Left lung (tissue), 10 donors: ENCODE measurements around the gene TMEM91. TPM values are rescaled to one million over a fixed set of nuclear protein-coding genes. Genes with fewer than 3 reads are reported as not detected.

Source experiments
- ATAC-seq: fragments of 200-7000 bp; cut with Tn5 transposase; one replicate; pipeline ENCODE4 v1.9.1; 2020; ENCODE audit warnings: moderate library complexity
- DNase-seq, 4 donors: peaks; one replicate each; pipeline ENCODE4 v3.0.0-alpha.2; 2013 to 2020
- H3K27ac ChIP-seq, 2 donors: fragments of 200-600 bp; sonication (generic) in 1 of 2; one replicate each; pipeline versions ENCODE4 v1.5.0 to v1.8.0; 2020 to 2021
- H3K27me3 ChIP-seq, 2 donors: fragments of 200-600 bp; sonication (generic) in 1 of 2; one replicate each; pipeline versions ENCODE4 v1.5.0 to v1.8.0; 2020 to 2021
- H3K36me3 ChIP-seq, 2 donors: fragments of 200-600 bp; sonication (generic) in 1 of 2; one replicate each; pipeline versions ENCODE4 v1.5.0 to v1.8.0; 2020 to 2021
- H3K4me1 ChIP-seq, 2 donors: fragments of 200-600 bp; one replicate each; pipeline ENCODE4 v1.8.0; 2021
- H3K4me3 ChIP-seq, 2 donors: fragments of 200-600 bp; sonication (generic) in 1 of 2; one replicate each; pipeline versions ENCODE4 v1.5.0 to v1.8.0; 2020 to 2021; ENCODE audit warnings: mild to moderate bottlenecking in 1 of 2
- H3K9me3 ChIP-seq, 2 donors: fragments of 200-600 bp; sonication (generic) in 1 of 2; one replicate each; pipeline versions ENCODE4 v1.5.0 to v1.8.0; 2020 to 2021
- CTCF ChIP-seq, 2 donors: fragments of 200-600 bp; sonication (generic) in 1 of 2; IDR thresholded peaks; one replicate each; pipeline versions ENCODE4 v1.5.0 to v1.8.0; 2021; ENCODE audit warnings: antibody characterized with exemption in 2 of 2
- intact Hi-C, 2 donors: fragments of 100-400 bp; cut with DNase I; formaldehyde crosslinking; loops; one replicate each; pipeline versions ENCODE4 v1.11.2 to v1.14.2; 2022
- polyA plus RNA-seq, 6 donors: library from polyadenylated mRNA; unstranded; fragments of 120-200 nt; gene quantifications; one replicate each; pipeline ENCODE4 v1.2.1, GENCODE V29; 2013; ENCODE audit not compliant: insufficient read length in 6 of 6
- total RNA-seq, 2 donors: library from RNA; stranded (reverse); fragmentation: NEBNext Ultra II Directional; extraction: Animal tissue kit (Norgen Biotek cat#: 25700); gene quantifications; one replicate each; pipeline ENCODE4 v1.2.1, GENCODE V29; 2021
- donor health status: DM: no; HTN: yes; CAD: no.
- donor health status: DM: no; HTN: no; CAD: no.

Gene TMEM91
- total and polyA plus RNA-seq, 8 donors, result 10.1 to 22.0 (median 17.1) TPM

GRCh38 chr19:41431426-41432386 is 55.4 kb downstream of the TMEM91 start:
- no peaks in the 10 kb centered on the region for H3K27me3 ChIP-seq
- DNase-seq (peak in 1 of 4 donors; percentile 67), ATAC-seq (no peak)
- intact Hi-C loops, result no loop called here
- peaks cover 0 to 51% of the 10 kb centered on the region in 2 donors for H3K36me3 ChIP-seq
- no peaks in the 10 kb centered on the region for H3K9me3 ChIP-seq
- no peak overlapping the region for H3K4me3 ChIP-seq
- peaks cover 10 to 37% of the 10 kb centered on the region in 2 donors for H3K4me1 ChIP-seq
- TF ChIP-seq CTCF (IDR thresholded peaks at IDR 0.05), result peak in 1 of 2 donors; percentile 25
- peak overlapping the region in 1 of 2 donors; percentile 34 for H3K27ac ChIP-seq

- Histone ChIP-seq H3K4me3 (no peak overlapping the region), H3K27ac (no peak overlapping the region), H3K4me1 (peaks cover 6 to 23% of the 10 kb centered on the region in 2 donors), H3K9me3 (no peaks in the 10 kb centered on the region), H3K36me3 (peaks cover 0 to 63% of the 10 kb centered on the region in 2 donors), H3K27me3 (no peaks in the 10 kb centered on the region)
- no peak for TF ChIP-seq CTCF (IDR thresholded peaks at IDR 0.05)
- intact Hi-C loops, result no loop called here
- peak in 1 of 4 donors; percentile 47 for DNase-seq
- ATAC-seq, result no peak
Observed at GRCh38 chr19:41433171-41433570, 56.8 kb downstream of the TMEM91 start.

Other genes with a start within 250 kb of the TMEM91 start
- 10 to 100 TPM; 12.5 to 22.5 TPM for gene CYP2S1, start 183.3 kb upstream of the TMEM91 start, total RNA-seq
- gene CYP2S1, start 183.3 kb upstream of the TMEM91 start, polyA plus RNA-seq, result 1 to 10 TPM; 2.6 to 5.8 (median 3.5) TPM
- 10 to 100 TPM; 35.2 to 48.2 TPM for gene AXL, start 157.3 kb upstream of the TMEM91 start, total RNA-seq
- gene AXL, start 157.3 kb upstream of the TMEM91 start, polyA plus RNA-seq, result 10 to 100 TPM; 30.4 to 40.5 (median 33.4) TPM
- 100 to 1,000 TPM; 168 to 174 TPM for gene HNRNPUL1, start 112.2 kb upstream of the TMEM91 start, total RNA-seq
- 100 to 1,000 TPM; 209 to 240 (median 228) TPM for gene HNRNPUL1, start 112.2 kb upstream of the TMEM91 start, polyA plus RNA-seq
- gene CCDC97, start 66.4 kb upstream of the TMEM91 start, total RNA-seq, result 10 to 100 TPM; 25.3 to 30.2 TPM
- gene CCDC97, start 66.4 kb upstream of the TMEM91 start, polyA plus RNA-seq, result 10 to 100 TPM; 27.1 to 36.9 (median 34.3) TPM
- gene TGFB1, start 22.6 kb upstream of the TMEM91 start, total RNA-seq, result 10 to 100 TPM; 73.1 to 98.0 TPM
- gene TGFB1, start 22.6 kb upstream of the TMEM91 start, polyA plus RNA-seq, result 10 to 100 TPM; 29.8 to 46.6 (median 37.7) TPM
- gene B9D2, start 12.4 kb upstream of the TMEM91 start, total RNA-seq, result 1 to 10 TPM; 7.8 to 8.8 TPM
- 1 to 10 TPM; 6.6 to 8.6 (median 7.5) TPM for gene B9D2, start 12.4 kb upstream of the TMEM91 start, polyA plus RNA-seq
- gene EXOSC5, start 20.8 kb downstream of the TMEM91 start, total RNA-seq, result 10 to 100 TPM; 10.3 to 17.4 TPM
- gene EXOSC5, start 20.8 kb downstream of the TMEM91 start, polyA plus RNA-seq, result 10 to 100 TPM; 13.9 to 19.5 (median 15.2) TPM
- gene BCKDHA, start 21.3 kb downstream of the TMEM91 start, total RNA-seq, result 10 to 100 TPM; 12.1 to 17.8 TPM
- 10 to 100 TPM; 30.0 to 35.4 (median 32.4) TPM for gene BCKDHA, start 21.3 kb downstream of the TMEM91 start, polyA plus RNA-seq
- gene B3GNT8, start 50.8 kb downstream of the TMEM91 start, total RNA-seq, result 10 to 100 TPM; 21.8 to 41.5 TPM
- gene B3GNT8, start 50.8 kb downstream of the TMEM91 start, polyA plus RNA-seq, result 1 to 10 TPM; 2.5 to 9.6 (median 5.1) TPM
- gene DMAC2, start 63.4 kb downstream of the TMEM91 start, total RNA-seq, result 10 to 100 TPM; 58.3 to 58.5 TPM
- gene DMAC2, start 63.4 kb downstream of the TMEM91 start, polyA plus RNA-seq, result 10 to 100 TPM; 48.4 to 64.6 (median 58.4) TPM
- not detected for gene ERICH4, start 66.6 kb downstream of the TMEM91 start, total RNA-seq
- gene ERICH4, start 66.6 kb downstream of the TMEM91 start, polyA plus RNA-seq, result 1 to 10 TPM in 1 of 6 donors, under 1 TPM in 5; 0.55 to 1.1 (median 0.79) TPM
- 1 to 10 TPM; 4.8 to 6.3 TPM for gene CEACAM21, start 199.6 kb downstream of the TMEM91 start, total RNA-seq
- 1 to 10 TPM; 3.9 to 8.9 (median 7.9) TPM for gene CEACAM21, start 199.6 kb downstream of the TMEM91 start, polyA plus RNA-seq